ENCODE data around the gene RANBP10.

RANBP10 gene

DNA sequence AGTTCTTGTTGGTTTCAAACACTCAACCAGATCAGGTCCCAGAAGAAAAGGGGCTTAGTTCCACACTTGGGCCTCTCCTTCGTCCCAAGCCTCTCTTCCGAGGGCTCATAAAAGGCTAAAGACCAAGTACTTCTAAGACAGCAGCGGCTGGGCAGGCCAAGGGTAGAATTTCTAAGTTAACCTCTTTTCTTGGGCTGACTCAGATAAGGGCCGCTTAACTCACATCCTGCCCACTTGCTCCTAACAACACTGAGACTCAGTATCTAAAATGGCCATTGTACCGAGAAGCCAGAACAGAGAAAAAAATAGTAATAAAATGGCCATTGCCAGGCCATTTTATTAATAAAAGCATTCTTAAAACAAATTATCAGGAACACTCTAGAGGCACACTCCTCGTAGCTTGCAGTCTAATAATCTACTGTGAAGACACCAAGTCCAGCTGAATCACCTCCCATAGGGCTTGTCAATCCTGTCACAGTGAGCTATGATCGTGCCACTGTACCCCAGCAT is 42.1 kb downstream of the RANBP10 start:
- H3K4me1 ChIP-seq (ENCODE audit: insufficient read depth, low read length), result no peaks in the 10 kb centered on the region
- peaks cover 24% of the 10 kb centered on the region; the same call in 1 of the 2 replicates for H4K20me1 ChIP-seq (ENCODE audit: insufficient read depth, low read length)
- no peaks in the 10 kb centered on the region for H3K27me3 ChIP-seq (ENCODE audit: insufficient read depth, low read length, poor library complexity)
- H3K79me2 ChIP-seq (ENCODE audit: insufficient read depth, low read length), result peaks cover 4% of the 10 kb centered on the region
- H3K27ac ChIP-seq (ENCODE audit: low read length), result no peak overlapping the region
- no peak for DNase-seq
- no peak overlapping the region for H3K4me2 ChIP-seq (ENCODE audit: insufficient read depth, low read length)
- no peak for ATAC-seq (ENCODE audit: insufficient read depth, low read depth)
- TF ChIP-seq, protein P1, sequence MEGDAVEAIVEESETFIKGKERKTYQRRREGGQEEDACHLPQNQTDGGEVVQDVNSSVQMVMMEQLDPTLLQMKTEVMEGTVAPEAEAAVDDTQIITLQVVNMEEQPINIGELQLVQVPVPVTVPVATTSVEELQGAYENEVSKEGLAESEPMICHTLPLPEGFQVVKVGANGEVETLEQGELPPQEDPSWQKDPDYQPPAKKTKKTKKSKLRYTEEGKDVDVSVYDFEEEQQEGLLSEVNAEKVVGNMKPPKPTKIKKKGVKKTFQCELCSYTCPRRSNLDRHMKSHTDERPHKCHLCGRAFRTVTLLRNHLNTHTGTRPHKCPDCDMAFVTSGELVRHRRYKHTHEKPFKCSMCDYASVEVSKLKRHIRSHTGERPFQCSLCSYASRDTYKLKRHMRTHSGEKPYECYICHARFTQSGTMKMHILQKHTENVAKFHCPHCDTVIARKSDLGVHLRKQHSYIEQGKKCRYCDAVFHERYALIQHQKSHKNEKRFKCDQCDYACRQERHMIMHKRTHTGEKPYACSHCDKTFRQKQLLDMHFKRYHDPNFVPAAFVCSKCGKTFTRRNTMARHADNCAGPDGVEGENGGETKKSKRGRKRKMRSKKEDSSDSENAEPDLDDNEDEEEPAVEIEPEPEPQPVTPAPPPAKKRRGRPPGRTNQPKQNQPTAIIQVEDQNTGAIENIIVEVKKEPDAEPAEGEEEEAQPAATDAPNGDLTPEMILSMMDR (IDR thresholded peaks at IDR 0.05; ENCODE audit: borderline replicate concordance, extremely low read depth, low read length, poor library complexity, severe bottlenecking), result no peak
- TF ChIP-seq EZH2 (IDR thresholded peaks at IDR 0.05; ENCODE audit: borderline replicate concordance, low read depth, low read length, severe bottlenecking), result no peak
- peaks cover 14% of the 10 kb centered on the region for H3K36me3 ChIP-seq (ENCODE audit: insufficient read depth, low read length)
- H3K4me3 ChIP-seq (ENCODE audit: low read depth in 1 of 2, low read length in 2 of 2), result no peak overlapping the region
- H2AFZ ChIP-seq (ENCODE audit: low read depth, low read length), result no peak overlapping the region
- no peaks in the 10 kb centered on the region for H3K9me3 ChIP-seq (ENCODE audit: insufficient read depth, low read length, severe bottlenecking)
- H3K9ac ChIP-seq (ENCODE audit: low read depth, low read length), result no peak overlapping the region

DNA sequence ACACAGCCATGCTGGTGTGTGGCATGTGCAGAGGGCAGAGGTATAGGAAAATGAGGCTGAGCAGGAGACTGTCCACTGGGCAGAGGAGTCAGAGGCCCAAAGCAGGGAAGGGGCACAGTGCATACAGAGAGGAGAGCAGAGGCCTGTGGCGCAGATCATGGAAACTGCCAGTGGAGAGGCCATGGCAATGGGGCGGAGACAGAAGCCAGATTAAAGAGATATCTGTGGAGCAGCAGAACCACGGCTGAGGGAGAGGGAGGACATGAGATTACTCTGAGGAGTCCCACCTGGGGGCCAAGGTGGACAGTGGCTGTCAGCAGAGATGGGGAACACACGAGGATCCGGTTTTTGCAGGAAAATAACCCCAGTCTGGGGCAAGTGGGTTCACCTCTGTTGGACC is 43.3 kb downstream of the RANBP10 start:
- Histone ChIP-seq H3K27ac (ENCODE audit: low read length) (no peak overlapping the region), H3K79me2 (ENCODE audit: insufficient read depth, low read length) (peaks cover 7% of the 10 kb centered on the region), H4K20me1 (ENCODE audit: insufficient read depth, low read length) (peaks cover 34% of the 10 kb centered on the region; the same call in 1 of the 2 replicates), H2AFZ (ENCODE audit: low read depth, low read length) (no peak overlapping the region), H3K27me3 (ENCODE audit: insufficient read depth, low read length, poor library complexity) (no peaks in the 10 kb centered on the region), H3K9ac (ENCODE audit: low read depth, low read length) (no peak overlapping the region), H3K4me3 (ENCODE audit: low read depth in 1 of 2, low read length in 2 of 2) (no peak overlapping the region), H3K4me1 (ENCODE audit: insufficient read depth, low read length) (no peaks in the 10 kb centered on the region), H3K9me3 (ENCODE audit: insufficient read depth, low read length, severe bottlenecking) (no peaks in the 10 kb centered on the region), H3K4me2 (ENCODE audit: insufficient read depth, low read length) (no peak overlapping the region), H3K36me3 (ENCODE audit: insufficient read depth, low read length) (peaks cover 19% of the 10 kb centered on the region)
- ATAC-seq (ENCODE audit: insufficient read depth, low read depth) (no peak), DNase-seq (no peak)
- TF ChIP-seq, protein P1 (IDR thresholded peaks at IDR 0.05; ENCODE audit: borderline replicate concordance, extremely low read depth, low read length, poor library complexity, severe bottlenecking), result no peak
- no peak for TF ChIP-seq EZH2 (IDR thresholded peaks at IDR 0.05; ENCODE audit: borderline replicate concordance, low read depth, low read length, severe bottlenecking)

DNA sequence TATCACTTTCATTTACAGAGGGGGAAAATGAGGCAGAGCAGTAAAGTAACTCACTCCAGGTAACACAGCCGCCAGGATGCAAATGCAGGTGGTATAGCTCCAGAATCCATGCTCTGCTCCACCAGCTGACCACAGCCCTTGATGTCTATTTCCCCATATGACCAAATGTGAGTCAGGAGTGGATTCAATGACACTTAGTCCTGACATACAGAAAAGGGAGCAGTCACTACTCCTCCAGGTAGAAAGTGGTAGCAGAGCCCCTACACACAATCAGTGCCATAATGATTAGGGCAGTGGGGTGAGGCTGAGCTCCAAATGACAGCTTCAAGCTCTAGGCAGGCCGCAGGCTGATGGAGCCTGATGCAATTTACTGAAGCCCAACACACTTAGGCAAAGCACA is 44.0 kb downstream of the RANBP10 start:
- TF ChIP-seq EZH2 (IDR thresholded peaks at IDR 0.05; ENCODE audit: borderline replicate concordance, low read depth, low read length, severe bottlenecking), result no peak
- TF ChIP-seq, protein P1 (IDR thresholded peaks at IDR 0.05; ENCODE audit: borderline replicate concordance, extremely low read depth, low read length, poor library complexity, severe bottlenecking), result no peak
- ATAC-seq (ENCODE audit: insufficient read depth, low read depth) (no peak), DNase-seq (no peak)
- H3K4me3 ChIP-seq (ENCODE audit: low read depth in 1 of 2, low read length in 2 of 2), result no peak overlapping the region
- H3K4me2 ChIP-seq (ENCODE audit: insufficient read depth, low read length), result no peak overlapping the region
- H3K79me2 ChIP-seq (ENCODE audit: insufficient read depth, low read length), result peaks cover 7% of the 10 kb centered on the region
- no peaks in the 10 kb centered on the region for H3K9me3 ChIP-seq (ENCODE audit: insufficient read depth, low read length, severe bottlenecking)
- no peak overlapping the region for H3K27ac ChIP-seq (ENCODE audit: low read length)
- peaks cover 40% of the 10 kb centered on the region for H4K20me1 ChIP-seq (ENCODE audit: insufficient read depth, low read length)
- H3K27me3 ChIP-seq (ENCODE audit: insufficient read depth, low read length, poor library complexity), result no peaks in the 10 kb centered on the region
- peaks cover 22% of the 10 kb centered on the region for H3K36me3 ChIP-seq (ENCODE audit: insufficient read depth, low read length)
- no peak overlapping the region for H2AFZ ChIP-seq (ENCODE audit: low read depth, low read length)
- H3K9ac ChIP-seq (ENCODE audit: low read depth, low read length), result no peak overlapping the region
- H3K4me1 ChIP-seq (ENCODE audit: insufficient read depth, low read length), result no peaks in the 10 kb centered on the region
